Measurements from ENCODE around the gene CNTNAP2. TPM values are rescaled to one million over a fixed set of nuclear protein-coding genes. Genes with fewer than 3 reads are reported as not detected.

Gene CNTNAP2
- total RNA-seq, 2 experiments from 2014 or later = 0.14 TPM; not detected in 1

DNA sequence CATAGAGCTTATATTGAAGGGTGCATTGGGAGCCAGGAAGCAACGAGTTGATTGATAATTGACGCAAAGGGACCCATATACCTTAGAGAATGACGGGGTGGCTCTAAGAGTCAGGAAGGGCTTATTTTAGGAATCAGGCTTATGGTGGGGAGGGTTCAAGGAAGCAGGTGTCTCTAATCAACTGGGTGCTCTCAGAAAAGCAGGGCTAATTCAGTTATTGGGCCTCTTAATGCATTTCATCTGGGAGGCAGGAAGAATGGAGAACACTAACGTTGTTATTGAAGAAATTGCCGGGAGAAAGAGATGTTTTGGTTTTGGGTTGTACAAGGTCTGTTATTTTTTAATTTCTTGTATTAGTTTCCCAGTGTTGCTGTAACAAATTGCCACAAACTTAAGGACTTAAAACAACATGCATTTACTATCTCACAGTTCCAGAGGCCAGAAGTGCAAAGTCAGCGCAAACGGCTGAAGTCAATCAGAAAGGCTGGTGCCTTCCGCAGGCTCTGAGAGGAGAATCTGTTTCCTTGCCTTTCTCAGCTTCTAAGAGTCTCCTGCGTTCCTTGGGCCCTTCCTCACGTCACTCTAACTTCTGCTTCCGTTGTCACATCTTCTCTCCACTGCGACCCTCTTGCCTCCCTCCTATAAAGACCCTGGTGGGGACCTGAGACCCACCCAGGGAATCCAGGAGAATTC, 2145.5 kb downstream of the CNTNAP2 start:
- H3K4me3 Mint-ChIP-seq = peak overlapping the region; percentile 23
- no peaks in the 10 kb centered on the region for H3K36me3 Mint-ChIP-seq (ENCODE audit: low read depth)
- no peak overlapping the region for H3K27ac Mint-ChIP-seq
- H3K4me1 Mint-ChIP-seq (ENCODE audit: low read depth) = peaks cover 8% of the 10 kb centered on the region
- H3K27me3 Mint-ChIP-seq (ENCODE audit: low read depth) = peaks cover 9% of the 10 kb centered on the region
- CTCF ChIA-PET = interaction anchor here (0.5 to 2.9 kb wide), 14 partner anchors 9 to 723 kb away, joined by 3 to 20 read pairs (median 4); no protein-coding TSS in a partner anchor
- no peaks in the 10 kb centered on the region for H3K9me3 Mint-ChIP-seq
- DNase-seq = no peak
- intact Hi-C loops (cut with micrococcal nuclease) = loop anchor here (2.0 to 5.0 kb wide), 3 partner anchors 715 to 1015 kb away; no protein-coding TSS in a partner anchor

- CTCF ChIA-PET = interaction anchor here (0.7 to 2.5 kb wide), 12 partner anchors 9 to 1115 kb away, joined by 3 to 7 read pairs (median 6); no protein-coding TSS in a partner anchor
- no peaks in the 10 kb centered on the region for H3K36me3 Mint-ChIP-seq (ENCODE audit: low read depth)
- peak overlapping the region; percentile 23 for H3K4me3 Mint-ChIP-seq
- no peaks in the 10 kb centered on the region for H3K9me3 Mint-ChIP-seq
- peak; percentile 77 for DNase-seq
- no peak overlapping the region for H3K27ac Mint-ChIP-seq
- peaks cover 9% of the 10 kb centered on the region for H3K27me3 Mint-ChIP-seq (ENCODE audit: low read depth)
- H3K4me1 Mint-ChIP-seq (ENCODE audit: low read depth) = peaks cover 8% of the 10 kb centered on the region
- intact Hi-C loops (cut with micrococcal nuclease) = loop anchor here (2.0 to 5.0 kb wide), 3 partner anchors 716 to 1015 kb away; no protein-coding TSS in a partner anchor
Measured at GRCh38 chr7:148262721-148263229, 2146.2 kb downstream of the CNTNAP2 start.

DNA sequence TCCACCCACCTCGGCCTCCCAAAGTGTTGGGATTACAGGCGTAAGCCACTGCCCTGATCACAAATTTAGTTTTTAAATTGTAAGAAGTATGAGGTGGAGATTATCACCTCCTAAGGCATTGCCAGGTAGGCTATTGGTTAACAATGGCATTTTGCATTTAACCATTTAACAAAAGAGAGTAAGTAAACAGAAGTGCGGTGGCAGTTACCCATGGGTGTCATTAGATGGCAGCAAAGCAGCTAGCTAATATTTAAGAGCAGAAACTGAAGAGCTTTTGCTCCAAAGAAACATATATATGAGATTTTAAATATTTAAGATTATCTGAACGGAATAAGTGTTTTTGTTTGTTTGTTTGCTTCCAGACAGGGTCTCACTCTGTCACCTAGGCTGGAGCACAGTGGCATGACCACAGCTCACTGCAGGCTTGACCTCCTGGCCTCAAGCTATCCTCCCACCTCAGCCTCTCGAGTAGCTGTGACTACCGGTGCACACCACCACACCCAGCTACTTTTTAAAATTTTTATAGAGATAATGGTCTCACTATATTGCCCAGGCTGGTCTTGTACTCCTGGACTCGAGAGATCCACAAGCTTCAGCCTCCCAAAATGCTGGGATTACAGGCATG, 2148.4 kb downstream of the CNTNAP2 start:
- CTCF ChIA-PET = interaction anchor here (0.6 to 2.4 kb wide), 12 partner anchors 11 to 698 kb away, joined by 3 to 13 read pairs (median 3); no protein-coding TSS in a partner anchor
- DNase-seq = peak; percentile 35
- Mint-ChIP-seq H3K27ac (no peak overlapping the region), H3K27me3 (ENCODE audit: low read depth) (peaks cover 9% of the 10 kb centered on the region), H3K4me1 (ENCODE audit: low read depth) (peaks cover 8% of the 10 kb centered on the region), H3K9me3 (no peaks in the 10 kb centered on the region), H3K4me3 (no peak overlapping the region), H3K36me3 (ENCODE audit: low read depth) (no peaks in the 10 kb centered on the region)
- intact Hi-C loops (cut with micrococcal nuclease) = loop anchor here (1.0 to 5.0 kb wide), 6 partner anchors 220 to 1018 kb away; no protein-coding TSS in a partner anchor

GRCh38 chr7:148265896-148266295, 2149.3 kb downstream of the CNTNAP2 start:
- Mint-ChIP-seq H3K27ac (no peak overlapping the region), H3K9me3 (no peaks in the 10 kb centered on the region), H3K36me3 (ENCODE audit: low read depth) (no peaks in the 10 kb centered on the region), H3K27me3 (ENCODE audit: low read depth) (peaks cover 9% of the 10 kb centered on the region), H3K4me3 (no peak overlapping the region), H3K4me1 (ENCODE audit: low read depth) (peaks cover 8% of the 10 kb centered on the region)
- intact Hi-C loops (cut with micrococcal nuclease) = loop anchor here (1.0 kb wide), 4 partner anchors 219 to 701 kb away; no protein-coding TSS in a partner anchor
- no peak for DNase-seq
- CTCF ChIA-PET = interaction anchor here (0.6 to 2.4 kb wide), 5 partner anchors 11 to 254 kb away, joined by 3 to 13 read pairs (median 3); no protein-coding TSS in a partner anchor

DNA sequence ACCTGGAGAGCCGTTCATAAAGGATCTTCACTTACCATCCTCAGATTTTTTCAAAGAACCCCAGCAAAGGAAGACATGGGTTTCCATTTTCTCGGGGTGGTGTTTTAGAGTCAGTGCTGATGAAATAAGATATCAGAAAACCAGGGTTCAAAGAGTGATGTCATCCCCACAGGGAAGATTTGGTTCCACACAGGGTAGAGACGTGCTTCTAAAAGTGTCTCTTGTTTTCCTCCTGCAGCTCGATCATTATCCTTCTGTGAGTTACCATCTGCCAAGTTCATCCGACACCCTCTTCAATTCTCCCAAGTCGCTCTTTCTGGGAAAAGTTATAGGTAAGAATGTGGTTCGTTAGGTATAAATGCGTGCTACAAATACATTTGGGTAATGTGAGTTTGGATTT, 2150.2 kb downstream of the CNTNAP2 start:
- intact Hi-C loops (cut with micrococcal nuclease) = no loop called here

DNA sequence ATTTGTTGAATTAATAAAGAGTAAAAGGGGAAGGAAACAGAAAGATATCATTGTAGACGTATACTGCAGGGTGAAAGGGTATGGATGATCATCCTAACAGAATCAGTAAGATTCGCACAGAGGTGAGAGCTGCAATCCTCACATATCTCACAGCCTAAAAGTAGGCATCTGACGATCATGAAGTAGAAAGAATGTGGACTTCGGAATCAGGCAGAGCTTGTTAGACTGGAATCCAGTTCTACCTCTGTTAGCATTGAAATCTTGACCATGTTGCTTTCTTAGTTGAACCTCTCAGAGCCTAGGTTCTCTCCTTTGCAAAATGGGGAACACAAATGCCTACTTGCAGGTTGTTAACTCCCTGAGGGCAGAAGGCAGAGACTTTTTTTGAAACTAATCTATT, 2154.0 kb downstream of the CNTNAP2 start:
- DNase-seq = no peak
- H3K4me1 Mint-ChIP-seq (ENCODE audit: low read depth) = no peaks in the 10 kb centered on the region
- H3K36me3 Mint-ChIP-seq (ENCODE audit: low read depth) = no peaks in the 10 kb centered on the region
- CTCF ChIA-PET = no interaction called here
- intact Hi-C loops (cut with micrococcal nuclease) = no loop called here
- H3K27me3 Mint-ChIP-seq (ENCODE audit: low read depth) = no peaks in the 10 kb centered on the region
- H3K27ac Mint-ChIP-seq = no peak overlapping the region
- no peaks in the 10 kb centered on the region for H3K9me3 Mint-ChIP-seq
- H3K4me3 Mint-ChIP-seq = no peak overlapping the region

More for the DNA sequence above, 2150.2 kb downstream of the CNTNAP2 start:
- Mint-ChIP-seq H3K36me3 (ENCODE audit: low read depth) (no peaks in the 10 kb centered on the region), H3K4me3 (no peak overlapping the region), H3K4me1 (ENCODE audit: low read depth) (peaks cover 8% of the 10 kb centered on the region), H3K27me3 (ENCODE audit: low read depth) (peaks cover 5% of the 10 kb centered on the region), H3K9me3 (no peaks in the 10 kb centered on the region), H3K27ac (no peak overlapping the region)
- CTCF ChIA-PET = interaction anchor here (2.4 kb wide), 1 partner anchor 10 kb away, joined by 13 read pairs; no protein-coding TSS in a partner anchor
- no peak for DNase-seq

DNA sequence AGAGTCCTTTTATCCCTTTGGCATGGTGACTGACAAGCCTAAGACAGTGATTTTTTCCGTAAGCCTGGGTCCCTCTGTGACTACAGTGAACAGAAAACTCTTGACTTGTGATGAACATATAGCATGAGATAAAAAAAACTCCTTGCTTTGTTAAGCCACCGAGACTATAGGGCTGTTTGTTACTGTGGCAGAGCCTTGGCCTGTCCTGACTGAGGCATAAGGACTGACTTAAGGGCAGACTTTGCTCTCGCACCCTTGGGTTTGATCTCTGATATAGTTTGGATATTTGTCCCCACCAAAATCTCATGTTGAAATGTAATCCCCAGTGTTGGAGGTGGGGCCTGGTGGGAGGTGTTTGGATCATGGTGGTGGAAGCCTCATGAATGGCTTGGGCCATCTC, 2157.5 kb downstream of the CNTNAP2 start:
- Mint-ChIP-seq H3K27me3 (ENCODE audit: low read depth) (no peaks in the 10 kb centered on the region), H3K36me3 (ENCODE audit: low read depth) (no peaks in the 10 kb centered on the region), H3K27ac (no peak overlapping the region), H3K4me1 (ENCODE audit: low read depth) (peaks cover 12% of the 10 kb centered on the region), H3K4me3 (no peak overlapping the region), H3K9me3 (no peaks in the 10 kb centered on the region)
- no peak for DNase-seq
- CTCF ChIA-PET = interaction anchor here (0.6 kb wide), 1 partner anchor 1494 kb away, joined by 3 read pairs; no protein-coding TSS in a partner anchor
- intact Hi-C loops (cut with micrococcal nuclease) = no loop called here

- no peak overlapping the region for H3K4me3 Mint-ChIP-seq
- no peaks in the 10 kb centered on the region for H3K36me3 Mint-ChIP-seq (ENCODE audit: low read depth)
- H3K27me3 Mint-ChIP-seq (ENCODE audit: low read depth) = peaks cover 3% of the 10 kb centered on the region
- H3K9me3 Mint-ChIP-seq = no peaks in the 10 kb centered on the region
- no peak overlapping the region for H3K27ac Mint-ChIP-seq
- no peak for DNase-seq
- CTCF ChIA-PET = interaction anchor here (2.7 kb wide), 1 partner anchor 10 kb away, joined by 13 read pairs; no protein-coding TSS in a partner anchor
- peaks cover 12% of the 10 kb centered on the region for H3K4me1 Mint-ChIP-seq (ENCODE audit: low read depth)
- intact Hi-C loops (cut with micrococcal nuclease) = no loop called here
Measured at GRCh38 chr7:148275359-148275890, 2158.8 kb downstream of the CNTNAP2 start.

DNA sequence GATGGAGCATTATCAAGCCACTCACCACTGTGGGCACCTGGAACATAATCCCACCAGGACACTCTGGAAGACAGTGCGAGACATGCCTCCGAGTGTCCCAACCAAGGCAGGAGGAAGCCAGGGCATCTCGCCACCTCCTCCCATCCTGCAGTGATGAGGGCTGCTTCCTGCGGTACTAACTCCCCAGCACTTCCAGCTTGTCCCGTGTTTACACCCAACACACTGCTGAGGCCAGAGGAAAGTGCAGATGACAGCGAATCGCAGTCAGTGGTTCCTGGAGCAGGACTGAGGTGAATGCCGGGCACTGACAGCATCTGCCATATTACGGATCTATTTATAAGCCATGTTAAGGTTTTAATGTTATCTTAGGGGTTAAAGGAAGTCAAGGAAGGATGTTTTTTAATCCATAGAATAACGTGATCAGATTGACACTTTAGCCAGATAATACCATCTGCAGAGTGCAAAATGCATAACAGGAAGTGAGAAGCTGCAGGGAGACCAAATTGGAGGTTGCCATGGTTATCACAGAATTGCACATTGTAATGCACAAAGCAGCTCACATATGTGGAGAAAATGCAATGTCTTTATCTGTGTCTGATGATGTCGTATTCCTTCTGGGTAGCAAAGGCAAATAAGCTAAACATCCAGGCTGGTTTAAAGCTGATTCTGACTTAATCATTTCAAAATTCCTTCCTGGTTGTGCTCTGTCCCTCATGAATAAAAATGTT, 2159.9 kb downstream of the CNTNAP2 start:
- peaks cover 3% of the 10 kb centered on the region for H3K27me3 Mint-ChIP-seq (ENCODE audit: low read depth)
- DNase-seq = no peak
- H3K4me1 Mint-ChIP-seq (ENCODE audit: low read depth) = peaks cover 12% of the 10 kb centered on the region
- CTCF ChIA-PET = interaction anchor here (1.1 to 2.7 kb wide), 2 partner anchors 11 to 13 kb away, joined by 7 to 13 read pairs; no protein-coding TSS in a partner anchor
- intact Hi-C loops (cut with micrococcal nuclease) = no loop called here
- H3K9me3 Mint-ChIP-seq = no peaks in the 10 kb centered on the region
- H3K36me3 Mint-ChIP-seq (ENCODE audit: low read depth) = no peaks in the 10 kb centered on the region
- H3K27ac Mint-ChIP-seq = no peak overlapping the region
- H3K4me3 Mint-ChIP-seq = no peak overlapping the region

DNA sequence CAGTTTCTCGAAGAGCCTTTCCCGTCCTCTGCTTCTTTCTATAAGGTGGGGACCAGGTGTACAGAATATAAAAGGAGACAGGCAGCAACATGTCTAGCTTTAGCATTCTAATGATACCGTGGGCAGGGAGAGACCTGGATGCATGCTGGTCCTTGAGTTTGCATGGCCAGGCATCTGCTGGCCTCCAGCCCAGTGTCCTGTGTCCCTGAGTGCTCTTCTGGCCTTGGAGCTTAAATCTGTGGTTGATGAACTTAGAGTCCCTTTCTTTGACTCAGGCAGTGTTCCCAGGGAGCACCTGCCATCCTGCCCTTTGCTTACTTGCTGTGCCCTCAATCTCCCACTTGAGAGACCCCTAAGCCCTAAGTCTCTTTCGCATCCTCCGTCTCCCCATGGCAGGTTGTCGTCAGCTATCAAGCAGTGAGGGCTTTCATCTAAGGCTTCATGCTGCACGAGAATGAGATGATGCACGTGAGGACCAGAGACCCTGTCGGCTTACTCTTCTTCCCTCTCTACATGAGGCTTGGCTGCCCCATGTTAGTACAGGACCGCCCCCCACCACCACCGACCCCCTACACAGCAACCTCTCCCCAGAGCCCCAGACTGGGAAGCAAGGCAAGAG, 2160.6 kb downstream of the CNTNAP2 start:
- no peaks in the 10 kb centered on the region for H3K9me3 Mint-ChIP-seq
- intact Hi-C loops (cut with micrococcal nuclease) = no loop called here
- DNase-seq = no peak
- H3K36me3 Mint-ChIP-seq (ENCODE audit: low read depth) = no peaks in the 10 kb centered on the region
- no peak overlapping the region for H3K4me3 Mint-ChIP-seq
- peaks cover 3% of the 10 kb centered on the region for H3K27me3 Mint-ChIP-seq (ENCODE audit: low read depth)
- peaks cover 12% of the 10 kb centered on the region for H3K4me1 Mint-ChIP-seq (ENCODE audit: low read depth)
- CTCF ChIA-PET = interaction anchor here (1.1 to 2.7 kb wide), 2 partner anchors 12 to 14 kb away, joined by 7 to 13 read pairs; no protein-coding TSS in a partner anchor
- no peak overlapping the region for H3K27ac Mint-ChIP-seq

DNA sequence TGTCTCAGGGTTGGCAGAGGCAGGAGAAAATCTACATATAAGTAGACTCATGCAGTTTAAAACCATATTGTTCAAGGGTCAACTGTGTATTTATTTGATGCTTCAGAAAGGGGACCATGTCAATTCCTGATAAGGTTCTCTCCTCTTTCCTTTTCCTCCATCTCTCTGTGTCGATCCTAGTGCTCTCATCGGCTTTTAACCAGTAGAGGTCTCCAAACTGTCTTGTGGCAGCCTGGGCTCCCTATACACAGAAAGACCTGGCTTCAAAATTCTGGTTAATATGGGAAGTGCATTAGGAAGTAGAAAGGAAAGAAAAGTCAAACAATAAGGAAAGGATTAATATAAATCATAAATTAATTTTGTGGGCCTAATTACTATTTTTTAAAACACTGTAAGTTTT, 2169.5 kb downstream of the CNTNAP2 start:
- no peak overlapping the region for H3K27ac Mint-ChIP-seq
- intact Hi-C loops (cut with micrococcal nuclease) = no loop called here
- H3K9me3 Mint-ChIP-seq = no peaks in the 10 kb centered on the region
- DNase-seq = no peak
- peaks cover 4% of the 10 kb centered on the region for H3K27me3 Mint-ChIP-seq (ENCODE audit: low read depth)
- H3K4me3 Mint-ChIP-seq = no peak overlapping the region
- CTCF ChIA-PET = no interaction called here
- H3K4me1 Mint-ChIP-seq (ENCODE audit: low read depth) = no peaks in the 10 kb centered on the region
- no peaks in the 10 kb centered on the region for H3K36me3 Mint-ChIP-seq (ENCODE audit: low read depth)
